Suprapubic skin (tissue), 4 donors: ENCODE data around the gene CDSN.

Experiments
- EP300 ChIP-seq: sonication (generic); formaldehyde crosslinking; IDR thresholded peaks from one replicate; pipeline ENCODE4 v1.6.1; 2017; ENCODE audit warnings: antibody characterized with exemption
- POLR2AphosphoS5 ChIP-seq, 3 donors: sonication (generic); formaldehyde crosslinking; IDR thresholded peaks; one replicate each; pipeline ENCODE4 v1.6.1; 2017; ENCODE audit warnings: antibody characterized with exemption in 3 of 3
- TF ChIP-seq, protein P1 (sequence below), 2 donors: fragments of 200-600 bp in 1 of 2; fragments of 450-650 bp in 1 of 2; sonication (generic) in 1 of 2; IDR thresholded peaks; one replicate each; pipeline ENCODE4 v1.5.1; 2016 to 2019; ENCODE audit warnings: antibody characterized with exemption in 2 of 2, mild to moderate bottlenecking in 1 of 2, moderate library complexity in 1 of 2

DNA sequence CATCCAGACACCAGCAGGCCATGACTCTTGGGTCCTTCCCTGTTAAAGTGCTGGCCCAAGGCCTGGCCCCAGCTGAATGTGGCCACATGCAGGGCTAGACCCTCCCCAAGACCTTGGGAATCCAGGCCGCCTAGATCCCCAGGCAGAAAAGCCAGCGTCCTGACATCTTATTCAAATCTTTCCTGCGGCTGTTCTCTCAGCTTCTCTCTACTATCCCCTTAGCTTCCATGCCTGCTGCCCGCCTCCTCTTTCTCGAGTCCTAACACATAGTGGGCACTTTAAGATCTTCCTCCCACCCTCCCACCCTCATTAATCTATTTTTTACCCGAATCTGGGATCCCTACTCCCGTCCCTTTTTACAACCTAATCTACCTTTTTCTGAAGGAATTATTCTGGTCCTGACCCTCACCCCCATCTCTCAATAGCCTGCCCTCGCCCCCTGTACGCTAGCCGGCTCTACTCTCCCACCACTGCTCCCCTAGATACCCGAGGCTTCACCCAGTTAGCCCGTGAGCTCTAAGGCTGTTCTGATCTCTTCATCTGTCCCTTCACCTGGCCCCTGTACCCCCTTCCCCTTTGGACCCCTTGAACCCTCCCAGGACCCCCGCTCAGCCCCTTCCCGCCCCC, 37.4 kb upstream of the CDSN start, which contains the start of gene CCHCR1:
- TF ChIP-seq, protein P1, sequence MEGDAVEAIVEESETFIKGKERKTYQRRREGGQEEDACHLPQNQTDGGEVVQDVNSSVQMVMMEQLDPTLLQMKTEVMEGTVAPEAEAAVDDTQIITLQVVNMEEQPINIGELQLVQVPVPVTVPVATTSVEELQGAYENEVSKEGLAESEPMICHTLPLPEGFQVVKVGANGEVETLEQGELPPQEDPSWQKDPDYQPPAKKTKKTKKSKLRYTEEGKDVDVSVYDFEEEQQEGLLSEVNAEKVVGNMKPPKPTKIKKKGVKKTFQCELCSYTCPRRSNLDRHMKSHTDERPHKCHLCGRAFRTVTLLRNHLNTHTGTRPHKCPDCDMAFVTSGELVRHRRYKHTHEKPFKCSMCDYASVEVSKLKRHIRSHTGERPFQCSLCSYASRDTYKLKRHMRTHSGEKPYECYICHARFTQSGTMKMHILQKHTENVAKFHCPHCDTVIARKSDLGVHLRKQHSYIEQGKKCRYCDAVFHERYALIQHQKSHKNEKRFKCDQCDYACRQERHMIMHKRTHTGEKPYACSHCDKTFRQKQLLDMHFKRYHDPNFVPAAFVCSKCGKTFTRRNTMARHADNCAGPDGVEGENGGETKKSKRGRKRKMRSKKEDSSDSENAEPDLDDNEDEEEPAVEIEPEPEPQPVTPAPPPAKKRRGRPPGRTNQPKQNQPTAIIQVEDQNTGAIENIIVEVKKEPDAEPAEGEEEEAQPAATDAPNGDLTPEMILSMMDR (IDR thresholded peaks at IDR 0.05): no peak
- TF ChIP-seq EP300 (no peak), POLR2AphosphoS5 (IDR thresholded peaks at IDR 0.05) (no peak)
